OCI-LY7 (cell line): ENCODE results near the gene PGAP3. TPM values are rescaled to one million over a fixed set of nuclear protein-coding genes. Genes with fewer than 3 reads are reported as not detected.

Experiments
- BruUV-seq: library from RNA; stranded (reverse); fragments of 400-500 nt; replicated peaks from 2 replicates; lab custom pipeline; 2021; lab: Mats Ljungman, UMichigan
- CTCF ChIA-PET: fragments of 300-600 bp; sonication (Branson Sonifier 250); formaldehyde crosslinking; loops from one replicate; lab custom pipeline; 2022; ENCODE audit warnings: antibody characterized with exemption; ENCODE audit not compliant: unreplicated experiment; lab: Charles Lee
- POLR2A ChIA-PET: fragments of 300-600 bp; sonication (Branson Sonifier 250); formaldehyde crosslinking; loops from one replicate; lab custom pipeline; 2022; ENCODE audit warnings: antibody characterized with exemption; lab: Charles Lee
- DNase-seq: peaks from one replicate; pipeline ENCODE4 v3.0.0-alpha.2; 2015; ENCODE audit warnings: low spot score
- H2AFZ ChIP-seq: fragments of 200-600 bp; sonication (generic), shearing (Covaris generic); 2 replicates; pipeline ENCODE4 v1.6.1; 2014; ENCODE audit warnings: mild to moderate bottlenecking, antibody characterized with exemption, low read length, moderate library complexity
- H3K27ac ChIP-seq: fragments of 200-600 bp; sonication (generic); 2 replicates; pipeline ENCODE4 v1.5.1; 2014; ENCODE audit warnings: mixed run types, low read depth, mild to moderate bottlenecking, moderate library complexity, low read length, inconsistent platforms; ENCODE audit not compliant: poor library complexity, severe bottlenecking
- H3K36me3 ChIP-seq: fragments of 200-600 bp; sonication (generic); 2 replicates; pipeline ENCODE4 v1.6.1; 2014; ENCODE audit warnings: mild to moderate bottlenecking, antibody characterized with exemption, low read length, moderate library complexity, mixed read lengths; ENCODE audit not compliant: insufficient read depth
- H3K4me1 ChIP-seq: fragments of 200-600 bp; sonication (generic); 2 replicates; pipeline ENCODE4 v1.5.1; 2014; ENCODE audit warnings: mild to moderate bottlenecking, low read length; ENCODE audit not compliant: insufficient read depth, poor library complexity, severe bottlenecking
- H3K4me2 ChIP-seq: fragments of 200-600 bp; sonication (generic); 2 replicates; pipeline ENCODE4 v1.6.1; 2014; ENCODE audit warnings: mild to moderate bottlenecking, low read length
- H3K4me3 ChIP-seq: fragments of 200-600 bp; sonication (generic); 2 replicates; pipeline ENCODE4 v1.5.1; 2014; ENCODE audit warnings: mild to moderate bottlenecking, low read depth, low read length; ENCODE audit not compliant: poor library complexity, severe bottlenecking
- H3K79me2 ChIP-seq: fragments of 200-600 bp; sonication (generic); 2 replicates; pipeline ENCODE4 v1.6.1; 2016; ENCODE audit warnings: low read depth, mild to moderate bottlenecking, low read length, moderate library complexity, mixed read lengths; ENCODE audit not compliant: insufficient read depth
- H3K9me2 ChIP-seq: fragments of 200-600 bp; sonication (generic); 2 replicates; pipeline ENCODE4 v1.6.1; 2016; ENCODE audit warnings: mild to moderate bottlenecking, low read length, mixed read lengths; ENCODE audit not compliant: insufficient read depth
- H3K9me3 ChIP-seq: fragments of 200-600 bp; sonication (generic); 2 replicates; pipeline ENCODE4 v1.6.1; 2014; ENCODE audit warnings: mild to moderate bottlenecking, mixed run types, low read length, mixed read lengths
- H4K20me1 ChIP-seq: fragments of 200-600 bp; sonication (generic); 2 replicates; pipeline ENCODE4 v1.6.1; 2014; ENCODE audit warnings: mild to moderate bottlenecking, antibody characterized with exemption, low read length, moderate library complexity, mixed read lengths; ENCODE audit not compliant: insufficient read depth
- EZH2phosphoT487 ChIP-seq: fragments of 200-600 bp; sonication (generic); IDR thresholded peaks from 2 replicates; pipeline ENCODE4 v1.6.1; 2018; ENCODE audit warnings: low read depth, borderline replicate concordance, mild to moderate bottlenecking, mixed run types, antibody characterized with exemption, low read length, moderate library complexity, mixed read lengths
- intact Hi-C: fragments of 100-400 bp; cut with micrococcal nuclease; formaldehyde crosslinking; loops from one replicate; pipeline ENCODE4 v1.10.0; 2022; ENCODE audit not compliant: unreplicated experiment
- total RNA-seq, 2 experiments: library from RNA; depleted of rRNA in 1 of 2; stranded (reverse); fragments of >200 nt in 1 of 2; shearing (Covaris generic) in 1 of 2; gene quantifications; 2 replicates each; pipeline ENCODE4 v1.2.3, GENCODE V29; 2014 to 2022
- TF ChIP-seq, protein P1 (sequence below): fragments of 200-600 bp; sonication (generic); conservative IDR thresholded peaks from 2 replicates; pipeline ENCODE4 v1.5.1; 2014; ENCODE audit warnings: mild to moderate bottlenecking, antibody characterized with exemption, low read length, moderate library complexity, mixed read lengths

PGAP3 gene
- total RNA-seq, 2 experiments from 2014 or later = 8.7 to 9.2 TPM

GRCh38 chr17:39641097-39641496, 46.8 kb downstream of the PGAP3 start:
- ChIA-PET POLR2A (no interaction called here), CTCF (no interaction called here)
- Histone ChIP-seq H3K4me1 (peaks cover 21% of the 10 kb centered on the region), H3K27ac (no peak overlapping the region), H3K4me2 (no peak overlapping the region), H4K20me1 (peaks cover 8% of the 10 kb centered on the region; the same call in 1 of the 2 replicates), H3K36me3 (peaks cover under 1% of the 10 kb centered on the region; the same call in 1 of the 2 replicates), H3K9me3 (no peaks in the 10 kb centered on the region), H3K4me3 (no peak overlapping the region), H3K79me2 (peaks cover 20% of the 10 kb centered on the region), H3K9me2 (no peaks in the 10 kb centered on the region), H2AFZ (no peak overlapping the region)
- intact Hi-C loops = no loop called here
- TF ChIP-seq EZH2phosphoT487 = no peak
- TF ChIP-seq, protein P1, sequence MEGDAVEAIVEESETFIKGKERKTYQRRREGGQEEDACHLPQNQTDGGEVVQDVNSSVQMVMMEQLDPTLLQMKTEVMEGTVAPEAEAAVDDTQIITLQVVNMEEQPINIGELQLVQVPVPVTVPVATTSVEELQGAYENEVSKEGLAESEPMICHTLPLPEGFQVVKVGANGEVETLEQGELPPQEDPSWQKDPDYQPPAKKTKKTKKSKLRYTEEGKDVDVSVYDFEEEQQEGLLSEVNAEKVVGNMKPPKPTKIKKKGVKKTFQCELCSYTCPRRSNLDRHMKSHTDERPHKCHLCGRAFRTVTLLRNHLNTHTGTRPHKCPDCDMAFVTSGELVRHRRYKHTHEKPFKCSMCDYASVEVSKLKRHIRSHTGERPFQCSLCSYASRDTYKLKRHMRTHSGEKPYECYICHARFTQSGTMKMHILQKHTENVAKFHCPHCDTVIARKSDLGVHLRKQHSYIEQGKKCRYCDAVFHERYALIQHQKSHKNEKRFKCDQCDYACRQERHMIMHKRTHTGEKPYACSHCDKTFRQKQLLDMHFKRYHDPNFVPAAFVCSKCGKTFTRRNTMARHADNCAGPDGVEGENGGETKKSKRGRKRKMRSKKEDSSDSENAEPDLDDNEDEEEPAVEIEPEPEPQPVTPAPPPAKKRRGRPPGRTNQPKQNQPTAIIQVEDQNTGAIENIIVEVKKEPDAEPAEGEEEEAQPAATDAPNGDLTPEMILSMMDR = no peak
- no peak for DNase-seq
- BruUV-seq = no TSS peak

GRCh38 chr17:39640591-39641031, 47.2 kb downstream of the PGAP3 start:
- peaks cover 26% of the 10 kb centered on the region for H3K4me1 ChIP-seq
- H3K9me2 ChIP-seq = no peaks in the 10 kb centered on the region
- ChIA-PET POLR2A (no interaction called here), CTCF (interaction anchor here (1.1 kb wide), 1 partner anchor 10 kb away, joined by 3 read pairs; no protein-coding TSS in a partner anchor)
- no peaks in the 10 kb centered on the region for H3K36me3 ChIP-seq
- intact Hi-C loops = no loop called here
- peaks cover 20% of the 10 kb centered on the region for H3K79me2 ChIP-seq
- no peak overlapping the region for H3K27ac ChIP-seq
- DNase-seq = no peak
- no peak overlapping the region for H3K4me3 ChIP-seq
- H4K20me1 ChIP-seq = peaks cover 8% of the 10 kb centered on the region; the same call in 1 of the 2 replicates
- H2AFZ ChIP-seq = no peak overlapping the region
- BruUV-seq = no TSS peak
- H3K4me2 ChIP-seq = peak overlapping the region; percentile 20; the same call in 1 of the 2 replicates
- H3K9me3 ChIP-seq = no peaks in the 10 kb centered on the region
- TF ChIP-seq EZH2phosphoT487 = no peak
- TF ChIP-seq, protein P1 = no peak

DNA sequence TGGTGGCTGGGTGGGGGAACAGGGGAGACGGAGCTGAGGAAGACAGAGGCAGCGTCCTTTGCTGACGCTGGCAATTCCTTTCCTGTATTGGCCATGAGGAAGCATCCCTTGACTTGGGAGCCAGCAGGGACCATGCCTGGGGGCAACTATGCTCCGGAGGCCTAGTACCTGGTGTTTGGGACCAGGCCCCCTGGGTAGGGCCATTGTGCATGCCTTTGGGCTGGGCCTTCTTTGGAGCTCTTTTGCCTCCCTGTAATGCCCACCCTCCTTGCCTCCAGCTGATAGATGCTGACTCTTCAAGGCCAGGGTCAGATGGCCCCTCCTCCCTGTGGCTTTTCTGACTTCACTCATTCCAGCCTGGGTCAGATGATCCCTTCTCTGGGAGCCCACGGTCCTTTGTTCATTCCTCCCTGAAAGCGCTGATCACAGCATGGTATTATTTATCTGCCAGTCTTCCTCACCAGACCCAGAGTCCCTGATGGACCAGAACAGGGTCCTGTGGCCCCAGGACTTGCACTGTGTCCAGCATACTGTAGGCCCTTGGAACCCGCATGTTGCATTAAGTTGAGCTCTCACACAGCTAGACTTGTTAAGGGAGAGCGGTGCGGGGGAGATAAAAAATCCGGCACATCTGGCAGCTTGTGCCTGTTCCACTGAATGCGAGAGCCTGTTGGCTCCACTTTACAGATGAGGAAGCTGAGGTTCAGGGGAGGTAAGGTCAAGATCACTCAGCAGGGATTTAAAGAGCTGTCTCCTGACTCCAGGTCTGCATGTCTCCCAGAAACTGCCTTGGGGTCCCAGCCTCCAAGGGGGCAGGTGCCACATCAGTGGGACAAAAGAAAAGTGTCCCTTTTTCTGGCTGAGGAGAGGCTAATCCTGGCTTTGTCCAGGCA, 48.0 kb downstream of the PGAP3 start:
- H3K9me2 ChIP-seq = no peaks in the 10 kb centered on the region
- H2AFZ ChIP-seq = no peak overlapping the region
- H3K36me3 ChIP-seq = no peaks in the 10 kb centered on the region
- no peak overlapping the region for H3K4me3 ChIP-seq
- H3K79me2 ChIP-seq = peaks cover 20% of the 10 kb centered on the region
- peaks cover 8% of the 10 kb centered on the region; the same call in 1 of the 2 replicates for H4K20me1 ChIP-seq
- H3K9me3 ChIP-seq = no peaks in the 10 kb centered on the region
- CTCF ChIA-PET = interaction anchor here (1.1 kb wide), 1 partner anchor 9 kb away, joined by 3 read pairs; no protein-coding TSS in a partner anchor
- POLR2A ChIA-PET = interaction anchor here (0.6 kb wide), 1 partner anchor 292 kb away, joined by 3 read pairs; no protein-coding TSS in a partner anchor
- no peak overlapping the region for H3K4me2 ChIP-seq
- no TSS peak for BruUV-seq
- DNase-seq = no peak
- H3K27ac ChIP-seq = no peak overlapping the region
- peaks cover 31% of the 10 kb centered on the region for H3K4me1 ChIP-seq
- TF ChIP-seq, protein P1 = no peak
- no peak for TF ChIP-seq EZH2phosphoT487
- intact Hi-C loops = no loop called here
